Measurements from ENCODE around the gene RNF38.
"Not testable (repeated sequence)": the region's sequence is repeated elsewhere in the genome, so short reads cannot be mapped to it uniquely, and the experiment has no call there.

DNA sequence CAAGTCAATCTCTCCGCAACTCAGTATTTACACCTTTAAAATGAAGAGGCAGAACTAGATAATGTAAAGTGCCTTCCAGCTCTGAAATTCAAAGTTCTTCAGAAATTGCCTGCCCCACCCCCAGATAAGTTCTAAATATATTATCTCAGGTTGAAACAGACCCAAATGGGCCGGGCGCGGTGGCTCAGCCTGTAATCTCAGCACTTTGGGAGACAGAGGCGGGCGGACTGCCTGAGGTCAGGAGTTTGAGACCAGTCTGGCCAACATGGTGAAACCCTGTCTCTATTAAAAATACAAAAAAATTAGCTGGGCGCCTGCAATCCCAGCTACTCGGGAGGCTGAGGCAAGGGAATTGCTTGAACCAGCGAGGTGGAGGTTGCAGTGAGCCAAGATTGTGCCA, 48.5 kb upstream of the RNF38 start:
- TF ChIP-seq, protein P1, sequence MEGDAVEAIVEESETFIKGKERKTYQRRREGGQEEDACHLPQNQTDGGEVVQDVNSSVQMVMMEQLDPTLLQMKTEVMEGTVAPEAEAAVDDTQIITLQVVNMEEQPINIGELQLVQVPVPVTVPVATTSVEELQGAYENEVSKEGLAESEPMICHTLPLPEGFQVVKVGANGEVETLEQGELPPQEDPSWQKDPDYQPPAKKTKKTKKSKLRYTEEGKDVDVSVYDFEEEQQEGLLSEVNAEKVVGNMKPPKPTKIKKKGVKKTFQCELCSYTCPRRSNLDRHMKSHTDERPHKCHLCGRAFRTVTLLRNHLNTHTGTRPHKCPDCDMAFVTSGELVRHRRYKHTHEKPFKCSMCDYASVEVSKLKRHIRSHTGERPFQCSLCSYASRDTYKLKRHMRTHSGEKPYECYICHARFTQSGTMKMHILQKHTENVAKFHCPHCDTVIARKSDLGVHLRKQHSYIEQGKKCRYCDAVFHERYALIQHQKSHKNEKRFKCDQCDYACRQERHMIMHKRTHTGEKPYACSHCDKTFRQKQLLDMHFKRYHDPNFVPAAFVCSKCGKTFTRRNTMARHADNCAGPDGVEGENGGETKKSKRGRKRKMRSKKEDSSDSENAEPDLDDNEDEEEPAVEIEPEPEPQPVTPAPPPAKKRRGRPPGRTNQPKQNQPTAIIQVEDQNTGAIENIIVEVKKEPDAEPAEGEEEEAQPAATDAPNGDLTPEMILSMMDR (IDR thresholded peaks at IDR 0.05) = not testable (repeated sequence)
- not testable (repeated sequence) for TF ChIP-seq POLR2A (IDR thresholded peaks at IDR 0.05)

Measured in vagina (tissue), 2 donors.